ENCODE measurements around the gene RASGRF1.

DNA sequence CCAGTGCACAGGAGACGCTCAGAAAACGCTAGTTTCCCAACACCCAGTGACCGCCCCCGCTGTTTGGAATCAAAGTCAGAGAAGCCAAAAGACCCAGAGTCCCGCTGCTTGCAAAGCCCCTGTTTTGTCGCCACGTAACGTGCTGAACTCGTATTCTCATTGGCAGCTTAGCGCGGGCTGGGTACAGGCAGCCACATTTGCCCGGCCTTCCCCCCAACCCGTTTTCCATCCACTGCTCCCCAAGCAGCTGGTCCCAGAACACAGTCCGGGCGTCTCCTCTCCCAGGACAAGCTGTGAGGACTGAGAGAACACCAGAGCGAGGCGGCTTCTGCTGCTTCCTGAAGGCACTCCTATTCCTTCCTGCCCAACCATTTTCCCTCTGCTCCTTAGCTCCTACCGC lies 54.8 kb downstream of the RASGRF1 start:
- TF ChIP-seq, protein P1, sequence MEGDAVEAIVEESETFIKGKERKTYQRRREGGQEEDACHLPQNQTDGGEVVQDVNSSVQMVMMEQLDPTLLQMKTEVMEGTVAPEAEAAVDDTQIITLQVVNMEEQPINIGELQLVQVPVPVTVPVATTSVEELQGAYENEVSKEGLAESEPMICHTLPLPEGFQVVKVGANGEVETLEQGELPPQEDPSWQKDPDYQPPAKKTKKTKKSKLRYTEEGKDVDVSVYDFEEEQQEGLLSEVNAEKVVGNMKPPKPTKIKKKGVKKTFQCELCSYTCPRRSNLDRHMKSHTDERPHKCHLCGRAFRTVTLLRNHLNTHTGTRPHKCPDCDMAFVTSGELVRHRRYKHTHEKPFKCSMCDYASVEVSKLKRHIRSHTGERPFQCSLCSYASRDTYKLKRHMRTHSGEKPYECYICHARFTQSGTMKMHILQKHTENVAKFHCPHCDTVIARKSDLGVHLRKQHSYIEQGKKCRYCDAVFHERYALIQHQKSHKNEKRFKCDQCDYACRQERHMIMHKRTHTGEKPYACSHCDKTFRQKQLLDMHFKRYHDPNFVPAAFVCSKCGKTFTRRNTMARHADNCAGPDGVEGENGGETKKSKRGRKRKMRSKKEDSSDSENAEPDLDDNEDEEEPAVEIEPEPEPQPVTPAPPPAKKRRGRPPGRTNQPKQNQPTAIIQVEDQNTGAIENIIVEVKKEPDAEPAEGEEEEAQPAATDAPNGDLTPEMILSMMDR (IDR thresholded peaks at IDR 0.05) = no peak
- no peak for TF ChIP-seq EP300 (IDR thresholded peaks at IDR 0.05)
